ENCODE data around the gene DPH5. TPM values are rescaled to one million over a fixed set of nuclear protein-coding genes. Genes with fewer than 3 reads are reported as not detected.

The DPH5 gene
- polyA plus RNA-seq, 1 of the 3 experiments (the other 2 are of a cell fraction) = 36.6 TPM

DNA sequence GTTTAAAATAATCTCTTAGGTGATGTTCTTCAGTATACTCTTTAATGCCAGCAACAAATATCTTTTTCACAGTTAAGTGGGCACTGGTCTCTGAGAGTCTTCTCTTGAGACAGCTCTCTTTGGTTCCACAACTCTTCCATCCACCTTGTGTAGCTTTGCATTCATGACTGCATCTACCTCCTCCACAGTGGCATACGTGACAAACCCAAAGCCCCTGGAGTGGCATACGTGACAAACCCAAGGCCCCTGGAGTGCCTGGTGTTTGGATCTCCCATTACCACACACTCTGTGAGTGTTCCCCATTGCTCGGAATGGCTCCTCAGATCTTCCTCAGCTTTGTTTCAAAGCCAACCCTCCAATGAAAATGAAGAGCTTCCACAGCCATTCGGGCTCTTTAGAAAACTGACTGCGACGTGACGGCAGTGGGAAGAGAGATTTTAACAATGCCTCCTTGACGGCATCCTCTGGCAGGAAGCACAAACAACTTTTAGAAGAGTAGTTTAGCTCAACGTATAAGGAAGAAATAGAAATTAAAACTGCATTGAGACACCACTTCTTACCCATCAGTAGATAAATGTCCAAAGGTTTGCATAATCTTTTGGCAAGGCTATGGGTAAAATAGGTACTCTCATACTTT lies 83.9 kb downstream of the DPH5 start (continued):
- TF ChIP-seq, protein P1, sequence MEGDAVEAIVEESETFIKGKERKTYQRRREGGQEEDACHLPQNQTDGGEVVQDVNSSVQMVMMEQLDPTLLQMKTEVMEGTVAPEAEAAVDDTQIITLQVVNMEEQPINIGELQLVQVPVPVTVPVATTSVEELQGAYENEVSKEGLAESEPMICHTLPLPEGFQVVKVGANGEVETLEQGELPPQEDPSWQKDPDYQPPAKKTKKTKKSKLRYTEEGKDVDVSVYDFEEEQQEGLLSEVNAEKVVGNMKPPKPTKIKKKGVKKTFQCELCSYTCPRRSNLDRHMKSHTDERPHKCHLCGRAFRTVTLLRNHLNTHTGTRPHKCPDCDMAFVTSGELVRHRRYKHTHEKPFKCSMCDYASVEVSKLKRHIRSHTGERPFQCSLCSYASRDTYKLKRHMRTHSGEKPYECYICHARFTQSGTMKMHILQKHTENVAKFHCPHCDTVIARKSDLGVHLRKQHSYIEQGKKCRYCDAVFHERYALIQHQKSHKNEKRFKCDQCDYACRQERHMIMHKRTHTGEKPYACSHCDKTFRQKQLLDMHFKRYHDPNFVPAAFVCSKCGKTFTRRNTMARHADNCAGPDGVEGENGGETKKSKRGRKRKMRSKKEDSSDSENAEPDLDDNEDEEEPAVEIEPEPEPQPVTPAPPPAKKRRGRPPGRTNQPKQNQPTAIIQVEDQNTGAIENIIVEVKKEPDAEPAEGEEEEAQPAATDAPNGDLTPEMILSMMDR (IDR thresholded peaks at IDR 0.05) = no peak
- TF ChIP-seq, protein P2, sequence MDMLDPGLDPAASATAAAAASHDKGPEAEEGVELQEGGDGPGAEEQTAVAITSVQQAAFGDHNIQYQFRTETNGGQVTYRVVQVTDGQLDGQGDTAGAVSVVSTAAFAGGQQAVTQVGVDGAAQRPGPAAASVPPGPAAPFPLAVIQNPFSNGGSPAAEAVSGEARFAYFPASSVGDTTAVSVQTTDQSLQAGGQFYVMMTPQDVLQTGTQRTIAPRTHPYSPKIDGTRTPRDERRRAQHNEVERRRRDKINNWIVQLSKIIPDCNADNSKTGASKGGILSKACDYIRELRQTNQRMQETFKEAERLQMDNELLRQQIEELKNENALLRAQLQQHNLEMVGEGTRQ (IDR thresholded peaks at IDR 0.05; ENCODE audit: borderline replicate concordance, low read depth, low read length) = no peak
- TF ChIP-seq NRF1 (IDR thresholded peaks at IDR 0.05; ENCODE audit: low read depth, low read length) = no peak

DNA sequence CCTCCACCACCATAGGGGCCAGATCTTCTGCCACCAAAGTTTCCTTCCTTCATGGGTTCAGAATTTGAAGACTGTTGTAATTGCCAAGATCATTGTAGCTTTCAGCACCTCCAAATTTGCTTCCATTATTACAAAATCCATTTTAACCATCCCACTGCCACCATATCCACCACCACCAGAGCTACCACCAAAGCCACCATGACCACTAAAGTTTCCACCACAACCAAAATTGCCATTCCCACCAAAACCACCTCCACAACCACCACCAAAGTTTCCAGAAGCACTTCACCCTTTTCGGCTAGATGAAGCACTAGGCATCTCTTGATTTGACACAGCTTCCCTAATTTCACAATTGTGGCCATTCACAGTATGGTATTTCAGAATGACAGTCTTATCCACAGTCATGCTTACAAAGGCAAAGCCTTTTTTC lies 84.5 kb downstream of the DPH5 start:
- TF ChIP-seq FOXM1 (IDR thresholded peaks at IDR 0.05; ENCODE audit: low read depth) (no peak), RAD21 (IDR thresholded peaks at IDR 0.05; ENCODE audit: low read length) (no peak)
- TF ChIP-seq, protein P3, sequence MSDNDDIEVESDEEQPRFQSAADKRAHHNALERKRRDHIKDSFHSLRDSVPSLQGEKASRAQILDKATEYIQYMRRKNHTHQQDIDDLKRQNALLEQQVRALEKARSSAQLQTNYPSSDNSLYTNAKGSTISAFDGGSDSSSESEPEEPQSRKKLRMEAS (IDR thresholded peaks at IDR 0.05; ENCODE audit: low read depth) = no peak
- TF ChIP-seq, protein P2 (IDR thresholded peaks at IDR 0.05; ENCODE audit: borderline replicate concordance, low read depth, low read length) = no peak
- TF ChIP-seq, protein P4, sequence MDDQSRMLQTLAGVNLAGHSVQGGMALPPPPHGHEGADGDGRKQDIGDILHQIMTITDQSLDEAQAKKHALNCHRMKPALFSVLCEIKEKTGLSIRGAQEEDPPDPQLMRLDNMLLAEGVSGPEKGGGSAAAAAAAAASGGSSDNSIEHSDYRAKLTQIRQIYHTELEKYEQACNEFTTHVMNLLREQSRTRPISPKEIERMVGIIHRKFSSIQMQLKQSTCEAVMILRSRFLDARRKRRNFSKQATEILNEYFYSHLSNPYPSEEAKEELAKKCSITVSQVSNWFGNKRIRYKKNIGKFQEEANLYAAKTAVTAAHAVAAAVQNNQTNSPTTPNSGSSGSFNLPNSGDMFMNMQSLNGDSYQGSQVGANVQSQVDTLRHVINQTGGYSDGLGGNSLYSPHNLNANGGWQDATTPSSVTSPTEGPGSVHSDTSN (IDR thresholded peaks at IDR 0.05) = no peak
- TF ChIP-seq, protein P5, sequence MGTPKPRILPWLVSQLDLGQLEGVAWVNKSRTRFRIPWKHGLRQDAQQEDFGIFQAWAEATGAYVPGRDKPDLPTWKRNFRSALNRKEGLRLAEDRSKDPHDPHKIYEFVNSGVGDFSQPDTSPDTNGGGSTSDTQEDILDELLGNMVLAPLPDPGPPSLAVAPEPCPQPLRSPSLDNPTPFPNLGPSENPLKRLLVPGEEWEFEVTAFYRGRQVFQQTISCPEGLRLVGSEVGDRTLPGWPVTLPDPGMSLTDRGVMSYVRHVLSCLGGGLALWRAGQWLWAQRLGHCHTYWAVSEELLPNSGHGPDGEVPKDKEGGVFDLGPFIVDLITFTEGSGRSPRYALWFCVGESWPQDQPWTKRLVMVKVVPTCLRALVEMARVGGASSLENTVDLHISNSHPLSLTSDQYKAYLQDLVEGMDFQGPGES (IDR thresholded peaks at IDR 0.05; ENCODE audit: low read depth, low read length) = no peak
- CTCF ChIA-PET = interaction anchor here (0.9 to 1.5 kb wide), 4 partner anchors 22 to 369 kb away, joined by 3 to 6 read pairs (median 4); no protein-coding TSS in a partner anchor
- H3K36me3 ChIP-seq (replicated peaks in 1 of 2; ENCODE audit: control insufficient read depth in 1 of 2, insufficient read depth in 2 of 2, low read length in 1 of 2) = peaks cover 40 to 44% of the 10 kb centered on the region in 2 experiments
- no peaks in the 10 kb centered on the region for H3K9me2 ChIP-seq
- no peak overlapping the region for H3K27ac ChIP-seq (ENCODE audit: low read depth in 2 of 2, low read length in 1 of 2)
- DNase-seq = no peak
- WGBS (ENCODE audit: low lambda C conversion rate) = 92% methylated on average over 1 of the region's 1 CpG
- peaks cover 18% of the 10 kb centered on the region for H3K79me2 ChIP-seq (ENCODE audit: insufficient read depth)
- no peaks in the 10 kb centered on the region for H3F3A ChIP-seq (replicated peaks; ENCODE audit: insufficient read depth)
- H4K20me1 ChIP-seq (ENCODE audit: insufficient read depth) = no peaks in the 10 kb centered on the region
- H3K9ac ChIP-seq = no peak overlapping the region
- no peaks in the 10 kb centered on the region for H3K27me3 ChIP-seq (ENCODE audit: insufficient read depth)
- POLR2A ChIA-PET = no interaction called here
- H3K4me2 ChIP-seq = no peak overlapping the region
- no peak overlapping the region for H3K4me3 ChIP-seq (ENCODE audit: low read depth in 2 of 2, low read length in 1 of 2)
- no peaks in the 10 kb centered on the region for H3K9me3 ChIP-seq
- no peaks in the 10 kb centered on the region for H3K4me1 ChIP-seq (ENCODE audit: control insufficient read depth in 1 of 2, insufficient read depth in 2 of 2, low read depth in 1 of 2, low read length in 1 of 2)
- no peak overlapping the region for H2AFZ ChIP-seq (ENCODE audit: low read depth)

Other genes with a start within 250 kb of the DPH5 start
- 20.3 and 32.5 TPM in 2 replicates for gene EXTL2, start 130.9 kb downstream of the DPH5 start, polyA plus RNA-seq (2012; rRNA removed)
- 4.0 and 5.4 TPM in 2 replicates for gene SLC30A7, start 129.7 kb downstream of the DPH5 start, polyA plus RNA-seq (2012; rRNA removed)
- 5.9 and 6.5 TPM in 2 replicates for gene S1PR1, start 211.2 kb upstream of the DPH5 start, polyA plus RNA-seq (2012; rRNA removed)

Measured in SK-N-SH (cell line).